ENCODE data around the gene TEX38.

The TEX38 gene

GRCh38 chr1:46652321-46653100, 19.1 kb upstream of the TEX38 start:
- TF ChIP-seq NFIC (IDR thresholded peaks at IDR 0.05) (no peak), CEBPB (IDR thresholded peaks at IDR 0.05) (no peak), TAF1 (IDR thresholded peaks at IDR 0.05; ENCODE audit: low read depth) (no peak), TEAD4 (IDR thresholded peaks at IDR 0.05) (no peak)
- TF ChIP-seq, protein P1, sequence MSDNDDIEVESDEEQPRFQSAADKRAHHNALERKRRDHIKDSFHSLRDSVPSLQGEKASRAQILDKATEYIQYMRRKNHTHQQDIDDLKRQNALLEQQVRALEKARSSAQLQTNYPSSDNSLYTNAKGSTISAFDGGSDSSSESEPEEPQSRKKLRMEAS (IDR thresholded peaks at IDR 0.05) = no peak

DNA sequence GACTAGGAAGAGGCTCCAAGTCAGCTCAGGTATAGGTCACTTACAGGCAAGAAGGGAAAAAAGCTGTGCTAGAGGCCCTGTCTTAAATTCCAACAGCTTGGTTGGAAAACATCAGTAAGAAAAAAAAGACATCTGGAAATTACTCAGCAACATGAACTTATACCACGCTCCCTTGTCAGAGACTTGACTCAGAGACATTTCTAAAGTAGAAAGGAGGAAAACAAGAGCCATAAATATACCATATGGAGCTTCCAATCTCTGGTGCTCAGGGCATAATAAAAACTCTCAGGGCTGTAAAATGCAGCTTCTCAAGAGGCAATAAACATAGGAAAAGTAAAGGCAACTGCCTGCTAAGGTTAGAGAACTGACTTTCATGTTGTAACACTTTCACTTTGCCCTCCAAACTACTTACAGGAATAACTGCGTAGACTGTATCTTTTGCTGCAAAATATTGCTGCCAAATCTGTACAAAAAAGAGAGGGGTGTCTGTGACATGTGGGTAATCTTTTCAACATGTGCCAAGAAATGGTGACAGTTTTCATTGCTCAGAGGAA, 18.2 kb upstream of the TEX38 start:
- TF ChIP-seq CREB1 (IDR thresholded peaks at IDR 0.05; ENCODE audit: low read depth) (no peak), FOXM1 (IDR thresholded peaks at IDR 0.05; ENCODE audit: borderline replicate concordance, low read depth) (no peak), TEAD4 (IDR thresholded peaks at IDR 0.05) (no peak), TAF1 (IDR thresholded peaks at IDR 0.05; ENCODE audit: low read depth) (no peak), EGR1 (IDR thresholded peaks at IDR 0.05) (no peak)
- TF ChIP-seq, protein P1 (IDR thresholded peaks at IDR 0.05) = no peak
- TF ChIP-seq, protein P2, sequence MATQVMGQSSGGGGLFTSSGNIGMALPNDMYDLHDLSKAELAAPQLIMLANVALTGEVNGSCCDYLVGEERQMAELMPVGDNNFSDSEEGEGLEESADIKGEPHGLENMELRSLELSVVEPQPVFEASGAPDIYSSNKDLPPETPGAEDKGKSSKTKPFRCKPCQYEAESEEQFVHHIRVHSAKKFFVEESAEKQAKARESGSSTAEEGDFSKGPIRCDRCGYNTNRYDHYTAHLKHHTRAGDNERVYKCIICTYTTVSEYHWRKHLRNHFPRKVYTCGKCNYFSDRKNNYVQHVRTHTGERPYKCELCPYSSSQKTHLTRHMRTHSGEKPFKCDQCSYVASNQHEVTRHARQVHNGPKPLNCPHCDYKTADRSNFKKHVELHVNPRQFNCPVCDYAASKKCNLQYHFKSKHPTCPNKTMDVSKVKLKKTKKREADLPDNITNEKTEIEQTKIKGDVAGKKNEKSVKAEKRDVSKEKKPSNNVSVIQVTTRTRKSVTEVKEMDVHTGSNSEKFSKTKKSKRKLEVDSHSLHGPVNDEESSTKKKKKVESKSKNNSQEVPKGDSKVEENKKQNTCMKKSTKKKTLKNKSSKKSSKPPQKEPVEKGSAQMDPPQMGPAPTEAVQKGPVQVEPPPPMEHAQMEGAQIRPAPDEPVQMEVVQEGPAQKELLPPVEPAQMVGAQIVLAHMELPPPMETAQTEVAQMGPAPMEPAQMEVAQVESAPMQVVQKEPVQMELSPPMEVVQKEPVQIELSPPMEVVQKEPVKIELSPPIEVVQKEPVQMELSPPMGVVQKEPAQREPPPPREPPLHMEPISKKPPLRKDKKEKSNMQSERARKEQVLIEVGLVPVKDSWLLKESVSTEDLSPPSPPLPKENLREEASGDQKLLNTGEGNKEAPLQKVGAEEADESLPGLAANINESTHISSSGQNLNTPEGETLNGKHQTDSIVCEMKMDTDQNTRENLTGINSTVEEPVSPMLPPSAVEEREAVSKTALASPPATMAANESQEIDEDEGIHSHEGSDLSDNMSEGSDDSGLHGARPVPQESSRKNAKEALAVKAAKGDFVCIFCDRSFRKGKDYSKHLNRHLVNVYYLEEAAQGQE (IDR thresholded peaks at IDR 0.05; ENCODE audit: low read depth) = no peak

GRCh38 chr1:46654012-46654411, 17.6 kb upstream of the TEX38 start:
- no peak for TF ChIP-seq TEAD4 (IDR thresholded peaks at IDR 0.05)
- TF ChIP-seq, protein P3, sequence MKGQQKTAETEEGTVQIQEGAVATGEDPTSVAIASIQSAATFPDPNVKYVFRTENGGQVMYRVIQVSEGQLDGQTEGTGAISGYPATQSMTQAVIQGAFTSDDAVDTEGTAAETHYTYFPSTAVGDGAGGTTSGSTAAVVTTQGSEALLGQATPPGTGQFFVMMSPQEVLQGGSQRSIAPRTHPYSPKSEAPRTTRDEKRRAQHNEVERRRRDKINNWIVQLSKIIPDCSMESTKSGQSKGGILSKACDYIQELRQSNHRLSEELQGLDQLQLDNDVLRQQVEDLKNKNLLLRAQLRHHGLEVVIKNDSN (IDR thresholded peaks at IDR 0.05) = no peak
- TF ChIP-seq FOXM1 (IDR thresholded peaks at IDR 0.05; ENCODE audit: borderline replicate concordance, low read depth) = no peak
- no peak for TF ChIP-seq EP300 (IDR thresholded peaks at IDR 0.05; ENCODE audit: borderline replicate concordance)
- no peak for TF ChIP-seq CREB1 (IDR thresholded peaks at IDR 0.05; ENCODE audit: low read depth)
- TF ChIP-seq TAF1 (IDR thresholded peaks at IDR 0.05; ENCODE audit: low read depth) = no peak
- no peak for TF ChIP-seq YY1 (IDR thresholded peaks at IDR 0.05; ENCODE audit: low read depth)
- TF ChIP-seq EGR1 (IDR thresholded peaks at IDR 0.05) = no peak
- TF ChIP-seq, protein P2 (IDR thresholded peaks at IDR 0.05; ENCODE audit: low read depth) = no peak
- TF ChIP-seq TCF12 (IDR thresholded peaks at IDR 0.05; ENCODE audit: low read depth) = no peak
- TF ChIP-seq, protein P1 (IDR thresholded peaks at IDR 0.05) = no peak
- TF ChIP-seq ZBTB7A (IDR thresholded peaks at IDR 0.05; ENCODE audit: low read depth) = no peak

GRCh38 chr1:46655848-46656247, 15.8 kb upstream of the TEX38 start:
- TF ChIP-seq TCF12 (IDR thresholded peaks at IDR 0.05; ENCODE audit: low read depth) (no peak), NFIC (IDR thresholded peaks at IDR 0.05) (no peak), EGR1 (IDR thresholded peaks at IDR 0.05) (no peak), RAD21 (IDR thresholded peaks at IDR 0.05; ENCODE audit: low read depth) (no peak), TEAD4 (IDR thresholded peaks at IDR 0.05) (no peak), ZBTB7A (IDR thresholded peaks at IDR 0.05; ENCODE audit: low read depth) (no peak), YY1 (IDR thresholded peaks at IDR 0.05; ENCODE audit: low read depth) (no peak), EP300 (IDR thresholded peaks at IDR 0.05; ENCODE audit: borderline replicate concordance) (no peak), CREB1 (IDR thresholded peaks at IDR 0.05; ENCODE audit: low read depth) (no peak), FOXM1 (IDR thresholded peaks at IDR 0.05; ENCODE audit: borderline replicate concordance, low read depth) (no peak), TAF1 (IDR thresholded peaks at IDR 0.05; ENCODE audit: low read depth) (no peak), CEBPB (IDR thresholded peaks at IDR 0.05) (no peak)
- TF ChIP-seq, protein P1 (IDR thresholded peaks at IDR 0.05) = no peak
- TF ChIP-seq, protein P2 (IDR thresholded peaks at IDR 0.05; ENCODE audit: low read depth) = no peak
- TF ChIP-seq, protein P3 (IDR thresholded peaks at IDR 0.05) = no peak

Data from Ishikawa (cell line).